Fibroblast of skin of scalp (primary cell): ENCODE data around the gene ZNF254. TPM values are rescaled to one million over a fixed set of nuclear protein-coding genes. Genes with fewer than 3 reads are reported as not detected.
"Not testable (repeated sequence)": the region's sequence is repeated elsewhere in the genome, so short reads cannot be mapped to it uniquely, and the experiment has no call there.

Source experiments
- DNase-seq: peaks from one replicate; pipeline ENCODE4 v3.0.0-alpha.2; 2013
- polyA plus RNA-seq, 2 experiments: library from polyadenylated mRNA; unstranded; fragments of 120-200 nt; gene quantifications; one replicate each; pipeline ENCODE4 v1.2.1, GENCODE V29; 2013; ENCODE audit not compliant: insufficient read length in 2 of 2

Gene ZNF254
- polyA plus RNA-seq (2013, experiment 1 of 2; ENCODE audit: insufficient read length) = 4.4 TPM
- 4.6 TPM for polyA plus RNA-seq (2013, experiment 2 of 2; ENCODE audit: insufficient read length)

GRCh38 chr19:24086974-24087595 lies at the start of gene ZNF254:
TSS of gene ZNF254 (plus strand) at chr19:24087187. CDS start at chr19:24087308, 121 bp downstream.
- peak; percentile 96 for DNase-seq

- DNase-seq = no peak
These were observed 46.4 kb upstream of the ZNF254 start for GRCh38 chr19:24040621-24041020.

GRCh38 chr19:24041326-24041725 lies 45.7 kb upstream of the ZNF254 start:
- not testable (repeated sequence) for DNase-seq

- no peak for DNase-seq
These were observed 40.4 kb upstream of the ZNF254 start for GRCh38 chr19:24046550-24046949.

GRCh38 chr19:24048261-24048660 lies 38.7 kb upstream of the ZNF254 start:
- DNase-seq = no peak

GRCh38 chr19:24049537-24049936 lies 37.5 kb upstream of the ZNF254 start:
- DNase-seq = no peak

GRCh38 chr19:24051516-24051915 lies 35.5 kb upstream of the ZNF254 start:
- no peak for DNase-seq

- no peak for DNase-seq
These were observed 34.2 kb upstream of the ZNF254 start for GRCh38 chr19:24052811-24053210.

- no peak for DNase-seq
These were observed 33.4 kb upstream of the ZNF254 start for GRCh38 chr19:24053601-24054000.

GRCh38 chr19:24054044-24054935 lies 32.7 kb upstream of the ZNF254 start:
- peak; percentile 65 for DNase-seq

GRCh38 chr19:24055548-24055947 lies 31.4 kb upstream of the ZNF254 start:
- no peak for DNase-seq

- no peak for DNase-seq
These were observed 29.8 kb upstream of the ZNF254 start for GRCh38 chr19:24057144-24057543.

- DNase-seq = no peak
These were observed 27.3 kb upstream of the ZNF254 start for GRCh38 chr19:24059563-24060295.

GRCh38 chr19:24060687-24061356 lies 26.2 kb upstream of the ZNF254 start:
- DNase-seq = no peak

GRCh38 chr19:24062190-24062589 lies 24.8 kb upstream of the ZNF254 start:
- DNase-seq = no peak

- DNase-seq = no peak
These were observed 23.7 kb upstream of the ZNF254 start for GRCh38 chr19:24063295-24063694.

- DNase-seq = no peak
These were observed 22.8 kb upstream of the ZNF254 start for GRCh38 chr19:24064175-24064574.

- DNase-seq = no peak
These were observed 21.7 kb upstream of the ZNF254 start for GRCh38 chr19:24065243-24065642.

GRCh38 chr19:24065865-24066604 lies 21.0 kb upstream of the ZNF254 start:
- no peak for DNase-seq

- no peak for DNase-seq
These were observed 16.9 kb upstream of the ZNF254 start for GRCh38 chr19:24069905-24070657.

- no peak for DNase-seq
These were observed 15.9 kb upstream of the ZNF254 start for GRCh38 chr19:24071078-24071477.
